Cerebellar nuclear complex (tissue), 1 donor: ENCODE data around the gene UBE2F.

ENCODE experiments used
- DNase-seq, 2 experiments: peaks; one replicate each; lab custom pipeline; 2025; lab: John Stamatoyannopoulos, UW

UBE2F gene

DNA sequence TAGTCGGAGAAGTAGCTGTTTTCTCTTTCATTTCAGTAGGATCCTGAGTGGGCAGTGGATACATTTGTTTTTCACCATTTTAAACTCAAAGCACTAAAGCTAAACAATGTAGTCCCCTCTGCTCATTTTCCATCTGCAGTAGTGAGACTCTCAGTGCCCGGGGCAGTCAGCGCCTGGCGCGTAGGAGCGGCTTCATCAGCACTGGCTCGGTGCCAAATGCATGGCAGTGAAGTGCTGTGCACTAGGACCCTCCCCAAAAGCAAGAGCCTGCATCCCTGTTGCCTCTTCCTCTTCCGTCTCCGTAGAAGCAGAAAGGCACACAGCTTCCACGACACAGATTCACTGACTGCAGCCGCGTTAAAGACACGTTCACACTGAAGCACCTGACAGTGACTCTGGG is 114.3 kb downstream of the UBE2F start:
- DNase-seq, result no peak

GRCh38 chr2:238081561-238081960 is 114.7 kb downstream of the UBE2F start:
- no peak for DNase-seq

DNA sequence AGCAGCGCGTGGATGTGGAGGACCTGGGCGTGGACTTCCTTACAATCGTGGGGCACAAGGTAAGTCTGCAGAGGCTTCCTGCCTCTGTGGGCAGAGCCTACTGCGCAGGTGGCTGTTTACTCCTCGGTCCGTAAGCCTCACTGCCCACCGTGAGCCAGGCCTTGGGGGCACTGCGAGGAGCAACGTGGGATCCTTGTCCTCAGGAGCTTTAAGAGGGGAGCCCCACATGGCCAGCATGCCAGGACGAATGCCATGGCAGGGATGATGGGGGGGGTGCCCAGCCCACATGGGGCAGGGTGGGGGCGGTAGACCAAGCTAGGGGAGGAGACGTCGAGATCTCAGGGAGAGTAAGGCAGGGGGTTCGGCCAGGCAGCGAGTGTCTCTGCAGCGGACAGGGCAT is 115.3 kb downstream of the UBE2F start:
- no peak for DNase-seq

DNA sequence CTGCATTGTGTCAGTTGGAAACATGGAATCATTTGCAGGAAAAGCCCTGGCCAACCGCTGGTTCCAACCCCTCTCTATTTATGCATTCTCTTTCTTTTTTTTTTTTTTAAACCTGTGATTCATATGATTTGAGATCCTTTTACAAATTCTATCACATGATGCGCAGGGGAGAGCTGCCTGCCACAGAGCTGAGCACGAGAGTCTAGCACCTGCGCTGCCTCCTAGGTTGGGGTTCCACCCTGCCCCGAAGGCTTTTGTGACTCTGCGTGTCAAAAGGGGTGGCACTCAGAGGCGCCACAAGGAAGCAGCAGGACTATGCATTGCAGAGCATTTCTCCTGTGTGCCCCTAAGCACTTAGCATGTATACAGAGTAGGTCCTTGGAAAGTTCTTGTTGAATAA is 116.0 kb downstream of the UBE2F start:
- DNase-seq, result no peak

DNA sequence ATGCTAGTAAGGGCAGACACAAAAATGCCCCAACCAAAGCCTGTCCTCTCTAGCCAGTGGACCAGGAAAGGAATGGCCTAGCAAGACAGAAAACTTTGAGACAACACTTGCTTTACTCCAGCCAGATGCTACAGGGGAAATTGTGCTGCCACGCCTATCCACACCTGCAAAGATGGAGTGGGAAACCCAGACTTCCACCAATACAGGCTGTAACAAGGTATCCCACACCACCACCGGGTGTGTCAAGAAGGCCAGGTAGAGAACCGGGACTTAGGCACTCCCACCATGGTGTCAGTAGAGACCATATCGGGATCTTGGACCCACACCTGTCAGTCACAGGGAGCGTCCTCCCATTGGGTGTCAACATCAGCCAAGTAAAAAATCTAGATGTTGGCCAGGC is 117.1 kb downstream of the UBE2F start:
- DNase-seq, result no peak

GRCh38 chr2:238084761-238085160 is 117.9 kb downstream of the UBE2F start:
- DNase-seq, result no peak

DNA sequence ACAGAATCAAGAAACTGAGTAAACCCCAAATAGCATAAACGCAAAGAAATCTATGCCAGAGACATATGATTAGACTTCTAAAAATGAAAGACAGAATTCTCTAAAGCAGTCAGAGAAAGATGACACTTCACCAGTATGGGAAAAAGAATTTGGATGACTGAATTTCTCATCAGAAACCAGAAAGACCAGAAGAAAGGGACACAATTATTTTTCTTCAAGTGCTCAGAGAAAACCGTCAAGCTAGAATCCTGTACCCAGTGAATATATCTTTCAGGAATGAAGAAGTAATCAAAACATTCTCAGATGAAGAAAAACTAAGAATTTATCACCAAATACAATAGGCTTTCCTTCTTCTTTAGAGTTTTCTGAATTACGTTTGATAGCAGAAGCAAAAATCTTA is 119.1 kb downstream of the UBE2F start:
- DNase-seq, result no peak

- no peak for DNase-seq
Observed at GRCh38 chr2:238087211-238087610, 120.4 kb downstream of the UBE2F start.

- DNase-seq, result no peak
Observed at GRCh38 chr2:238090887-238091286, 124.1 kb downstream of the UBE2F start.

DNA sequence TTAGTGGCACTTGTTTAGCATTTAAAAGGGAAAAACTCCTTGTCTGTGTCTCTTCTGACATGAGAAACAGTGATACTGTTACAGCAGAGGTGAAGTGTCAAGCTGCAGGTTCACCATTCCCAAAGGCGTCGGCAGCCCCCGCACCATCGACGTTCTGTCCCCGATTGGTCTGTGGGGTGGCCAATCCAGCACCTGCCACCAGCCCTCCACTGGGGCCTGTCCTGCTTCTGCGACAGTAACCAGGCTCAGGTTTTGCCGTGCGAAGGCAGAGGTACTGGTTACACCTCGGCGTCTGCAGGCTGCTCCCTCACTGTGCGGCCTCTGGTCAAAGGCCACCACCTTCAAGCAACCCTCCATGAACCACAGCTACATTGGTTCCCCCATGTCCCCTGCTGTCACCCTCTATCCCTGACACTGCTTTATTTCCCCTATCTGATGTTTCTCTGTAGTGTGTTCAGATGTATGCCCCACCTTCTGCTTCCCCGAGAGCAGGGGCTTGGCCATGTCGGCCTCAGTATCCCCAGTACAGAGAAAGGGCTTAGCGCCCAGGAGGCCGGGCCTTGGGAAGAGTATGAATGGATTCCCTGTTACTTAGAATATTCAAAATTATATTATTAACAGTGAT is 124.7 kb downstream of the UBE2F start:
- no peak for DNase-seq
